ENCODE results near the gene TFIP11. TPM values are rescaled to one million over a fixed set of nuclear protein-coding genes. Genes with fewer than 3 reads are reported as not detected.
A peak's percentile ranks its signal among the peaks of the same experiment; 100 is the strongest.

TFIP11 gene
- total and polyA plus RNA-seq, 9 of the 15 experiments (the other 6 are each of a cell fraction or from before 2014, with no cell fraction given), result 11.5 to 38.1 (median 25.2) TPM

DNA sequence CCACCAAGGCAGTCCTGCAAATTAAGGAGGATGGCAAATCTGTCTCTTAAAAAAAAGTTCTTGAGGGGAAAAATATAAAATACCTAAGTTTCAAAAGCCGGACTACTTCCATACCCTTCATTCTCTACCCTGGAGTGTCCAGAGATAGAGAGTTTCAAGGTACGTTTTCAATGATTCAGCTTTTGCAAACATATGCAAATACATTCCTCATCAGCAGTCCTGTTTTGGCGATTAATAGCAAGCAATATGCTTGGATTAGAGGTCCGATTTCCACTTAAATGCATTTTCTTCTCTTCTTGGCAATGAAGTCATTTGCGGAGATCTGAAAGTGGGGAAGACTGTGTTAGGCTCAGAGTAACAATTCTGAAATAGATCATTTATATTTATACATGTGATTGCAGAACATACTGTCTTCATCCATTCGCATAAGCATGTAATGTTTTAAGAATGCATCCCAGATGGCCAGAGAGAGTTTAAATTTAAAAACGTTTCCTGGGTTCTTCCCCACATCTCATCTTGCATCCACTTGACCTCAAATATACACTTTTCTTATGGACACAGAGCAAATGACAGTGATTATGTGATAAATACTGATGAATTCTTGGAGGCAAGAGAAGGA lies 13.8 kb upstream of the TFIP11 start:
- no peak for ATAC-seq
- H3K36me3 ChIP-seq (ENCODE audit: control insufficient read depth, insufficient read depth, low read length), result peaks cover 74% of the 10 kb centered on the region
- no peaks in the 10 kb centered on the region for H3K9me1 ChIP-seq (ENCODE audit: control insufficient read depth, insufficient read depth, low read length)
- no peak overlapping the region for H3K27ac ChIP-seq (ENCODE audit: extremely low read depth, low read depth, low read length)
- H3K4me2 ChIP-seq (ENCODE audit: insufficient read depth, low read length), result no peak overlapping the region
- DNase-seq (ENCODE audit: extremely low read depth in 1 of 4, low spot score in 3 of 4), result no peak
- H3K4me3 ChIP-seq, result no peak overlapping the region
- in situ Hi-C loops (cut with MboI), result no loop called here
- no peaks in the 10 kb centered on the region for H3K27me3 ChIP-seq (ENCODE audit: control insufficient read depth in 2 of 2, insufficient read depth in 2 of 2, low read length in 2 of 2)
- ChIA-PET CTCF (ENCODE audit: low intra/inter-chr PET ratio) (no interaction called here), POLR2A (interaction anchor here (0.6 to 0.7 kb wide), 2 partner anchors 12 to 1868 kb away, joined by 3 read pairs; no protein-coding TSS in a partner anchor)
- no peaks in the 10 kb centered on the region; a peak in 1 of 5 replicates for H3K4me1 ChIP-seq (replicated peaks in 1 of 2; ENCODE audit: control insufficient read depth in 2 of 2, insufficient read depth in 2 of 2, low read length in 2 of 2)
- H2AFZ ChIP-seq (ENCODE audit: low read depth, low read length), result no peak overlapping the region
- no peaks in the 10 kb centered on the region for H3K79me2 ChIP-seq (ENCODE audit: control insufficient read depth, insufficient read depth, low read length)
- intact Hi-C loops (cut with micrococcal nuclease), result no loop called here
- 85% methylated on average over 7 of the region's 7 CpGs for WGBS (ENCODE audit: insufficient coverage, low coverage, missing lambda C conversion rate)
- no peaks in the 10 kb centered on the region for H4K20me1 ChIP-seq (replicated peaks; ENCODE audit: control insufficient read depth, insufficient read depth, low read length)
- no peak overlapping the region for H3K9ac ChIP-seq (ENCODE audit: insufficient read depth in 1 of 2, low read depth in 2 of 2, low read length in 2 of 2)
- BruUV-seq (replicated peaks), result TSS peak; percentile 21
- no peak for FAIRE-seq
- no peaks in the 10 kb centered on the region for H3K9me3 ChIP-seq (replicated peaks; ENCODE audit: control insufficient read depth, insufficient read depth, low read depth, low read length)
- TF ChIP-seq CTCFL (IDR thresholded peaks at IDR 0.05; ENCODE audit: borderline replicate concordance, insufficient read depth, low read depth, low read length, poor library complexity, severe bottlenecking) (no peak), E2F4 (CRISPR knock-in tag; IDR thresholded peaks at IDR 0.05; ENCODE audit: low read depth) (no peak), ZFP30 (CRISPR knock-in tag; IDR thresholded peaks at IDR 0.05; ENCODE audit: borderline replicate concordance) (no peak), CBFB (CRISPR knock-in tag; IDR thresholded peaks at IDR 0.05) (no peak), ZNF184 (CRISPR knock-in tag; IDR thresholded peaks at IDR 0.05) (no peak)
- TF ChIP-seq, protein P1, sequence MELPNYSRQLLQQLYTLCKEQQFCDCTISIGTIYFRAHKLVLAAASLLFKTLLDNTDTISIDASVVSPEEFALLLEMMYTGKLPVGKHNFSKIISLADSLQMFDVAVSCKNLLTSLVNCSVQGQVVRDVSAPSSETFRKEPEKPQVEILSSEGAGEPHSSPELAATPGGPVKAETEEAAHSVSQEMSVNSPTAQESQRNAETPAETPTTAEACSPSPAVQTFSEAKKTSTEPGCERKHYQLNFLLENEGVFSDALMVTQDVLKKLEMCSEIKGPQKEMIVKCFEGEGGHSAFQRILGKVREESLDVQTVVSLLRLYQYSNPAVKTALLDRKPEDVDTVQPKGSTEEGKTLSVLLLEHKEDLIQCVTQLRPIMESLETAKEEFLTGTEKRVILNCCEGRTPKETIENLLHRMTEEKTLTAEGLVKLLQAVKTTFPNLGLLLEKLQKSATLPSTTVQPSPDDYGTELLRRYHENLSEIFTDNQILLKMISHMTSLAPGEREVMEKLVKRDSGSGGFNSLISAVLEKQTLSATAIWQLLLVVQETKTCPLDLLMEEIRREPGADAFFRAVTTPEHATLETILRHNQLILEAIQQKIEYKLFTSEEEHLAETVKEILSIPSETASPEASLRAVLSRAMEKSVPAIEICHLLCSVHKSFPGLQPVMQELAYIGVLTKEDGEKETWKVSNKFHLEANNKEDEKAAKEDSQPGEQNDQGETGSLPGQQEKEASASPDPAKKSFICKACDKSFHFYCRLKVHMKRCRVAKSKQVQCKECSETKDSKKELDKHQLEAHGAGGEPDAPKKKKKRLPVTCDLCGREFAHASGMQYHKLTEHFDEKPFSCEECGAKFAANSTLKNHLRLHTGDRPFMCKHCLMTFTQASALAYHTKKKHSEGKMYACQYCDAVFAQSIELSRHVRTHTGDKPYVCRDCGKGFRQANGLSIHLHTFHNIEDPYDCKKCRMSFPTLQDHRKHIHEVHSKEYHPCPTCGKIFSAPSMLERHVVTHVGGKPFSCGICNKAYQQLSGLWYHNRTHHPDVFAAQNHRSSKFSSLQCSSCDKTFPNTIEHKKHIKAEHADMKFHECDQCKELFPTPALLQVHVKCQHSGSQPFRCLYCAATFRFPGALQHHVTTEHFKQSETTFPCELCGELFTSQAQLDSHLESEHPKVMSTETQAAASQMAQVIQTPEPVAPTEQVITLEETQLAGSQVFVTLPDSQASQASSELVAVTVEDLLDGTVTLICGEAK (IDR thresholded peaks at IDR 0.05), result no peak
- TF ChIP-seq, protein P1 (CRISPR knock-in tag; IDR thresholded peaks at IDR 0.05), result no peak
